Measurements from ENCODE around the gene TRAF1.

DNA sequence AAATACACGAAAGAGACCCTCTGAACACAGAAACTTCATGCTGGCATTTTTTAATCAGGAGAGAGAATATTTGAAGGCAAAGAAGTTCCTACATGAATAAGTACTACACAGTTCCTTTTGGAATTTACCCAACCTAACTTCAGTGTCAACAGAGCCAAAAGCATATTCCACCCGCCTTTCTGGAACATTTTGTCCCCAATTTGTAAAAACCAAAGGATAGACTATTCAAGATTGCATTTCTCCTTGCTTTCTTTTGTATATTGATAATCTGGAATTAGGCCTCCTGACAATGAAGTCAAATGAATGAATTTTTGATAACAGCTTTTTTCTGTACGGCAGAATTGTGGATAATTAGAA lies 39.4 kb upstream of the TRAF1 start:
- TF ChIP-seq, protein P1, sequence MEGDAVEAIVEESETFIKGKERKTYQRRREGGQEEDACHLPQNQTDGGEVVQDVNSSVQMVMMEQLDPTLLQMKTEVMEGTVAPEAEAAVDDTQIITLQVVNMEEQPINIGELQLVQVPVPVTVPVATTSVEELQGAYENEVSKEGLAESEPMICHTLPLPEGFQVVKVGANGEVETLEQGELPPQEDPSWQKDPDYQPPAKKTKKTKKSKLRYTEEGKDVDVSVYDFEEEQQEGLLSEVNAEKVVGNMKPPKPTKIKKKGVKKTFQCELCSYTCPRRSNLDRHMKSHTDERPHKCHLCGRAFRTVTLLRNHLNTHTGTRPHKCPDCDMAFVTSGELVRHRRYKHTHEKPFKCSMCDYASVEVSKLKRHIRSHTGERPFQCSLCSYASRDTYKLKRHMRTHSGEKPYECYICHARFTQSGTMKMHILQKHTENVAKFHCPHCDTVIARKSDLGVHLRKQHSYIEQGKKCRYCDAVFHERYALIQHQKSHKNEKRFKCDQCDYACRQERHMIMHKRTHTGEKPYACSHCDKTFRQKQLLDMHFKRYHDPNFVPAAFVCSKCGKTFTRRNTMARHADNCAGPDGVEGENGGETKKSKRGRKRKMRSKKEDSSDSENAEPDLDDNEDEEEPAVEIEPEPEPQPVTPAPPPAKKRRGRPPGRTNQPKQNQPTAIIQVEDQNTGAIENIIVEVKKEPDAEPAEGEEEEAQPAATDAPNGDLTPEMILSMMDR (conservative IDR thresholded peaks at IDR 0.05; ENCODE audit: low read length) = no peak
- TF ChIP-seq EZH2phosphoT487 (IDR thresholded peaks at IDR 0.05; ENCODE audit: borderline replicate concordance) = no peak
